Stimulated activated CD4-positive, alpha-beta T cell treated with anti-CD3 and anti-CD28 coated beads, Interleukin-1b, Interleukin-23, amount 100 ng/mL, for 48 hours (primary cell): ENCODE data around the gene EMP1.
A peak's percentile ranks its signal among the peaks of the same experiment; 100 is the strongest.

ENCODE experiments used
- DNase-seq: peaks from one replicate; pipeline ENCODE4 v3.0.0-alpha.2; 2020

The EMP1 gene

DNA sequence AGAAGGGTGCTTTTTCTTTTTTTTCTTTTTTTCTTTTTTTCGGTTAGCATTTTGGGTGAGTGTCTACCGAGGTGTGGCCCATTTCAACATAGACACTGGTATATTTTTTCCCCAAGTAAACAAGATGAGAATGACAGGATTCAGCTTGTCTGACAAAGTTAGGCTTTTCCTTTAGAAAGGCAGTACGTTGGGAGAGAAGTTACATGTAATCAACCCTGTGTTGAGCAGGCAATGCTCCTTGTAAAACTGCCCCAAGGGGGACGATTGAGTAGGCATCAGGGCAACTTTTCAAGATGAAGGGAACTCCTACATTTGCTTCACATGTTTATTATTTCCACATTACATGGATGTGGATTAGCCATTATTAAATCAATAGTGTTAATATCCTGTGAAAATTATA, 1.7 kb downstream of the EMP1 start:
- no peak for DNase-seq

DNA sequence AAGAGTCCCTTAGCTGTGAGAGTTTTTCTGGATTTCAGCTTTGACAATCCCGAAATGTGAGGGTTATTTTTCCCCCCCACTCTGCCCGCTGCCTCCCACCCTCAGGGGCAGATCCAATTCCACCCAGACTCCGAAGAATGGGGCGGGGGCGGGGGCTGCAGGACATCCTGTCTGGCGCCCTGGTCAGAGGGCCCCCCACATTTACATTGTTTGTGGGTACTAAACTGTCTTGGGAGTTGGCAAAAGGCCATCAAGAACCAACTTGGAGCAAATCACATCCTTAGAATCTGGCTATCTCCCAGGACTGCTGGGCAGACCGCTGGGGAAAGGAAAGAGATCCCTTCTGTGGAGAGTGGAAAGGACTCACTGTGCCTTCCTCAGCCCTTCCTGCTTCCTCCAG, 2.4 kb downstream of the EMP1 start:
- DNase-seq = no peak

DNA sequence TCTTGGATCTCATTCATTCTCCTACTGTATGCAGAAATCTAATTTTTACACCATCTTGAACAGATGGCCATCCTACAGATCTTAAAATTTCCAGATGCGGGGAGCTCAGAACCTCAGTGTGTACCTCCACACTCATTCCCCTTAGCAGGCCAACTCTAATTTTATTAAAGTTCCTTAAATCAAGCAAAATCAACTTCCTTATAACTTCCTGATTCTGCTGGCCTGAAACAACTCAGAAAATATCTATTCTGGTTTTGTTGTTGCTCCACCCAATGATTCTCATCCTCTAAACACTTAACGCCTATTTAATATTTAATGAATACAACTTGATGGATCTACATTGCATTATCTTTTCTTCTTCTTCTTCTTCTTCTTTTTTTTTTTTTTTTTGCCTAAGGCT, 3.1 kb downstream of the EMP1 start:
- DNase-seq = no peak

DNA sequence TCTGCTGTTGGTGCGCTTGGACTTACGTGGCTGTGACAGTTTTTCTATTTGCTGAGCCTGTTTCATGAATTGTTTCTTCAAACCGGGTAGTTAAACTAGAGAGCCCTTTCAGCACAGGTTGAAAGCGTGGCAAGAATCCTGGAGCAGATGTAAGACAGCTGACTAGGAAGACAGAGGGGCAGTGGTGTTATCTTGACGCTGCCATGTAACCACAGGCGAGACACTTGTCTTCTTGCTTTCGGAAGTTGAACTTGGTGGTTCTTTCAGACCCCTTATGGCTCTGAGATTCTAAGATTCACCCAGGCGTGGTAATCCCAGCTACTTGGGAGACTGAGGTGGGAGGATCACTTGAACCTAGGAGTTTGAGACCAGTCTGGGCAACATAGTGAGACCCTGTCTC, 4.3 kb downstream of the EMP1 start:
- DNase-seq = no peak

DNA sequence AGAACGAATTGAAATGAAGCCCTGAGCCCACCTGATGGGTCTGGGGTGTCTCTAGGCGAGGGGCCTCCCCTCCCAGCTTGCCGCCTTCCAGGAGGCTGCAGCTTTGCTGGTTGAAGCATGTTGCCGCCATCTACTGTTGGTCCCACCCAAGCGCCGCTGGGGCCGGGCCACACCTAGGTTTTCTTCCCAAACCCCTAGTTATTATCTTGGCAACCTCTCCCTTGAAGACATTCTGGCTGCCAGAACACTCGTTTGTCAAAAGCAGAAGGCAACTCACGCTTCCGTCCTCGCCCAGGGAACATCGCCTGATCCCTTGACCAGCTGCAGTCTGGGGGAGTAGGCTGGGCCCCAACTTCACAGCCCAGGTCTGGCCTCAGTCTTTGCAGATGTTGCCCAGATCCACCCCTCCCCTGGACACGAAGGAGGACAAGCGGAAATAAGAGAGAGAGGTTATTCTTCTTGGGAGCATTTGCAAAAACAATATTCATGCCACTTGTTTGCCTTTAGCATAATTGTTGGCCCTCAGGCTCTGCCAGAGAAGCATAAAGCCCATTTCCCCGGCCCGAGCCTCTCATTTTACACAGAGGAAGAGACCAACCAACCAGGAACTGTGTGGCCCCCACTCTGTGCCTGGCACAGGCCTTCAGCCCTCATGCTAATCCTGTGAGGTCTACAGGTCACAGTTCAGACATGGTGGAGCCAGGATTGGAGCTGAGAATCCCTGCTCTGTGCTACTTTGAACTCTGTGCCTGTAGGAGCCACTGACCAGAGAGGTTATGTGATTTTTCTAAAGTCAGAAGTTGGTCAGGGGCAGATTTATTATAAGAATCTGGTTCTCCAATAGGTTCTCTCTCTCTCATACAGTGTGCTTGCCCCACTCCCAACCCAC, 6.8 kb downstream of the EMP1 start:
- DNase-seq = no peak

DNA sequence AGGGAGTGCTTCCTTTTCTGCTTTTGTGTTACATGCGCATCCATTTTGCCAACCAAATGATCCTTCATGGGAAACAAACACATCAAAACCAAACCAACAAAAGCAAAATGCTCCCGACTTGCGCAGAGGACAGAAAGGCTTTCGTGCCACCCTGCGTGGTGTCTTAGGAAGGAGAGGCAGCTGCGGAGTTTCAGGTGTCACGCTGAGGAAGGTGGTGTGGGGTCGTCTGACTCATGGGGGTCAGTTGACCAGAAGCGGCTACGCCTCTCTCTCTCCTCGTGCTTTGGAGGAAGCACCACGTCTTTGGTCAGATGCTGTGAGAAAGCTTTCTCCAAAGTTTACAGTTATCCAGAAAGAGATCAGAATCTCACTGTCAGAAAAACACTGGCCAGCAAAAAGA, 7.9 kb downstream of the EMP1 start:
- no peak for DNase-seq

DNA sequence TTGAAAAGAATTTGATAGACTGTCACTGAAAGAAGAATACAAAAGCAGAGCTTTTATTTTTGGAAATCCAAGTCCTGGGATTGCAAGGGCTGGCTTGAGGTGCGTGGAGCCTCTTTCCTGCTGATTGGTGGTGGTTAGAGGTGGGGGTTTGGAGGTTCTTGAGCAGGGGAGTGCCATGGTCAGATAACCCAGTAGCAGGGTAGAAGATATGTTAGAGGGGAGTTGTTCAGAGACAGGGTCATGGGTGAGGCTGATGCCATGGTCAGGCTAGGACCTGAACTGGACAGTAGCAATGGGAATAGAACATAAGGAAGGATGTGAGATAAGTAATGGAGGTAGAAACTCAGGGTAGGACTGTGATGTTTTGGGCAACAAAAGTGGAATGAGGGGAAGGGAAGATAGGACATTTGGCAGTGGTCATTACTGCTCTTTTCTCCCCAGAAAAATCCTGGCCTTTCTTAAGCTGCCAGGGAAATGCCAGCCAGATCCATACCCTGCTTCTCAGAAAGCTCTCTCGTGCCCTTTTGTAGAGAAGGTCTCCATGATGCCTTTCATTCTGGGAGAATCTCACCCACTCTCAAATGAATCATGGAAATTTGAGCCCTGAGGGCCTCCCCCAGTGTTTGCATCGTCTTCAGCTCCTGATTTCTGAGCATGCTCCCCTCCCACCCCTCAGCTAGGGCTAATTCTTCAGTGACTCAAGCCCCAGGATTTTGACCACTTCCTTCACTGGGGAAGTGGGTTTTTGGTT, 9.5 kb downstream of the EMP1 start:
- peak; percentile 44 for DNase-seq

DNA sequence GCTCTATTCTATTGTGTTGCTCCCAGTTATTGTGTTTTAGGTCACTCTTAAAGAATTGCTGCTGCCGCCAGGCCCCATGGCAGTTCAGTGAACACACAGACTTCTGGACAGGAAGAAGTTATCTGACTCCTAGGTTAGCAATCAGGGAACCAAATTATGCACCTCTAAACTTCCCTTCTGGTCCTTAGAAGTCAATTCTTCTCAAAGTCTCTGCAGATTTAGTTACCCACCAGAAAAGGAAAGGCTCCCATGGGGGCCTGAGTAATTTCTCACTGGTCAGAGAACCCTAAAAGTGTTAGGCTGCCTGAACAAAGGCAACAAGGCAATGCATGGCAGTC, 10.0 kb downstream of the EMP1 start:
- no peak for DNase-seq

DNA sequence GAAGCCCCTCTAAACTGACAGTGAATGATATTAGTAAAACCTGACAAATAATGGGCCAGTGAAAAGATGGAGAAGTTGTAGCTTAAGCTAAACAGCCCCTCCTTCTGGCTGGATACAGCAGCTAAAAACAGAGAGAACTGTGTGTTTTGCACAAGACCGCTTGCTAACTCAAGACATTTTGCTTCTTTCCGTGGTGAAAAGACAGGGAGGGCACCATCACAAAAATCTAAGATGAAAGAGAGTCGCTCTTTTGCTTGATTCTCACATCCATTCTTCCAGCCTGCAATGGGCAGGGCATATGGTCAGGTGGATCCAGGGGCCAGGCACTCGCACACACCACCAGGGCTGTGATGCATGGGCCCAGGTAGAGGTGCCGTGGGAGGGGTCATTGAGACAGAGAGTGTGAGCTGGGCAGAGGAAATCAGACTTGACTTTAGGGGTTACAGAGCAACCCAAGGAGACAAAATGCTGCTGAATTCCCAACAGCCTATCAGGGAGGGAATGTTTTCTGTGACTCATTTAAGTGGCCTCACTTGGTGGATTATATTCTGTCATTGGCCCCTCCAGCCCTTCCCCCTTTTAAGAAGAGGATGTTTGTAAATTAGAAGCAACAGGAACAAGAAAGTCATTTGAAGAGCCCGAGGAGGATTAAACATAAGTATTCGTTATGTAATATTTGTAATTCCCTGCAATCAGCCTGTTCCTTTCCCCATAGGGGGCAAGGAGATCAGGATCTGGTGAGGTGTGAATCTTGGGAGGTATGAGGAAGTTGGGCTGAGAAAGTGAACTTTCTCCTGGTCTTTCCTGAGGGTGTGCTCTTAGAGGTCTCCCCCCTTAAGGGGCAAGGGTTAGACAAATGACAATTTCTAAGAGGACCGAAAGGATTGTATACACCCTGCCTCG, 12.3 kb downstream of the EMP1 start:
- DNase-seq = no peak

DNA sequence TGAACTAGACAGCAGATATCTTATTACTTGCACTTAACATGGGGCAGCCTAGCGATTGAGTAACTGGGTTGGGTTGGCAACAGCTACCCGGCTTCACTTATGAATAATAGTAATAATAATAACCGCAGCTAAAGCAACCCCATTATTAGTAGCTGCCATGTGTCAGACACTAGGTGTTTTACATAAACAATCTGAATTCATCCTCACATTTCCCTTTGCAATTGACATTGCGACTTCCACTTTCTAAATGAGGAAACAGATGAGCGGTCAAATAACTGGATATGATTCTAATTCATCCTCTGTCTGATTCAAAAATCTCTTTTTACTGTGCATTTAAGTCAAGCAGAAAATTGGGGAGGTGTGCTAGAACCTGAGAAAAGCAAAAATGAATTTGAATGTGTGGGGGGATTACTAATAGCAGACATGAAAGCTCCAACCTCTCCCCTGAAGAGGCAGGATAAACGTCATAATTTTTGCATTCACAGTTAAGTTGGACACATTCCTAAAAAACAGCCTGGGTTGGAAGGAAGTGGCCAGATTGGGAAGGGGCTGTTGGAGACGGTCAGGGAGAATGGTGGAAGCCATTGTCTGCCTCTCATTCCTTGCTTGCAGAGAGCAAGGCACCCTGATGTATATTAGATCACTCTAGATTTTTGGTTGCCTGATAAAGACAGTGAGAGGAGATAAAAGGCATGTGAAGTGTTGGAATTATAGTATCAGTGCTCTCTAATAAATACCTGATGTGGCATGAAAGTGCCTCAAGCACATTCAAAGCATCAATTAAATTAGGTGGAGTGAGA, 13.1 kb downstream of the EMP1 start:
- no peak for DNase-seq

DNA sequence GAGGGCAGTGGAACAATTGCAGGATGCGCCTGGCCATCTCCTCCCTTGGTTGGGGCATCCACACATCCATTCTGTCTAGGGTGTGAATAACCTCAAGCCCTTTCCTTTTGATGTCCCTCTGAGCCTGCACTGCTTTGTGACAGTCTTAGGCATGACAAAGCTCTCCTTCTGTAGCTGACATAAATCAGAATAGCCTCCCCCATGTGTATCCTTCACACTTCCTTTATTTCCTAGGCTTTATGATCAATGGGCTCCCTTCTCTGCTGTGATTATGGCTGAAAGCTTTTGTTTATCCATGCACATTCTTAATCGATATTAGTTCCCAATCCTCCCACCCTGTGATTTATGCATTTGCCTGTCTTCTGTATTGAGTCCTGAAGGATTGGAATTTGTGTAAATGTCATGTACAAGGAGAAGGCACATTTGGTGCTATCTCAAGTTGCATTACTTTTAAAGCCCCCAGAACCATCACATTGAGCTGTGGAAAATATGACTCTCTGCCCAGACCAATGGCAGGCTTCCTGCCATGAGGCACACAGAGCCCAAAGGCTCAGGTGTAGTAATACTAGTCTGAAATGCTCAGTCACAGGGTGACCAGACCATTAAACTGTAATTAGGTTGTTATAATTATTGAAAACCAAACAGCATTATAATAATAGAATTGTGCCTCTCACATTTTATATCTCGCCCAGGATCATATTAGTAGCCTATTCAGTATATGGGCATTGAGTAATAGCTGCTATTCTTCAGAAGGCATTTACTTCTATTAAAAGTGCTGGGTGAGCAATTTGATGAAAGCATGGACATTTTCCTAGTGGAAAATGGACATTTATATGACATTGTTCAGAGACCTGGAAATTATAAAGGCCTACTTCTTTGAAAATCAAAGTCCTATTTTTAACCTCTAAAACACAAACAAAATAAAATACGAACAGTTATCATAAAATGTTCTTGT, 14.0 kb downstream of the EMP1 start:
- no peak for DNase-seq

DNA sequence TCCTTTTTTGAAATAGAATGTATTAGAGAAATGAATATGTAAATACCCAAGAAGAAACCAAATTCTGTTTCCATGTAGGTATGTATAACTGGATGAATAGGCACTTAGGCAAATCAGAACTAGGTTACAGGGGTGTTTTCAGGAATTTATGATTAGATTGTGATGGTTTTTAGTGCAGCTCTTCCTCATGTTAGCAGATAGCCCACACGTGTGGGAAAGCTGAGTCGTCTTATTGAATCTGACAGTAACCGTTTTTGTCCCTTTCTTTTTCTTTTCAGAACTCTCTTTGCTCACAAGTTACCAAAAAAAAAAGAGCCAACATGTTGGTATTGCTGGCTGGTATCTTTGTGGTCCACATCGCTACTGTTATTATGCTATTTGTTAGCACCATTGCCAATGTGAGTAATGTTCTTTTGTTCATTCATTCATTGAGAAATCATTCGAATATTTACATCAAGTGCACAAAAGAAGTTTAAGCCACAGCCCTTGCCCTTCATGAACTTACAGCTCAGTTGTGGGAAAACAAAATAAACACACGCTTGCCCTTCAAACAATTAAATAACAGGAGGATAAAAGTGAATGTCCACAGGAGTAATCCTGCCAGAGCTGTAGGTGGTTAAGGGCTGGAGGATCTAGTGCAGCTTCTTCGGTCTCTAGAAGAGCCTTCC, 14.8 kb downstream of the EMP1 start:
- peak; percentile 42 for DNase-seq

DNA sequence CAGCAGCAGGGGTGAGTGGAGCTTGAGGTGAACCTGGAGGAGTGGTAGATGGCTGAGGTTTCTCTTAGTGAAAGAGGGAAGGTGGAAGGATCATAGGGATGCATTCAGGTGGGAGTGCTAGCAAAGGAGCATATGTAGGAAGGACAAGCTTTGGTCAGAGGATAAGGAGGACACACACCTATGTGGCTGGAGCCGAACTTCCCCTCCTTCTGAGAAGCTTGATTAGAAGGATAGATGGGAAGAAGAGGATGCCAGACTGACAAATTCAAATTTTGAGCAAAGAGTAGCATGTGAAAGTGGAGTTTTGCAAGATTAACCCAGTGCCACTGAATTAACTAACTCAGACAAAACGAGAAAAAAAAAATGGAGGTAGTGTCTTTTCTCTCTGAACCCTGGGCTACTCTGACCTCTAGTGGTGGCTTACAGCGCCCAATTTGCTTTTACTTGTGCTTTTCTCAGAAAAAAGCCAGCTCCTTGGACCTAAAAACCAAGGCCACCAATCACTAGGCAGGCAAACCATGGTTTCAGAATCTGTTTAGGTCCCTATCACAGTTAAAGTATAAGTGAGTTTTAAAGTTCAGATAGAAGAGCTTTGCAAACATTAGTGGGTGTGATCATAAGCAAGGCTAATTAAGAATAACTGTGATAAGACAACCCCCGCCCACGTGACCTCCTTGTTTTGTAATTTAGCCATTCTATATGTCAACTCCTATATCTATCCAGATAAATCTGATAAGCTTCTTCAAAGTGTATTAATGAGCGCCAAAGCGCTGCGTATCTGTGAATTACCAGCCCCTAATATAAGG, 15.5 kb downstream of the EMP1 start:
- DNase-seq = peak; percentile 63

DNA sequence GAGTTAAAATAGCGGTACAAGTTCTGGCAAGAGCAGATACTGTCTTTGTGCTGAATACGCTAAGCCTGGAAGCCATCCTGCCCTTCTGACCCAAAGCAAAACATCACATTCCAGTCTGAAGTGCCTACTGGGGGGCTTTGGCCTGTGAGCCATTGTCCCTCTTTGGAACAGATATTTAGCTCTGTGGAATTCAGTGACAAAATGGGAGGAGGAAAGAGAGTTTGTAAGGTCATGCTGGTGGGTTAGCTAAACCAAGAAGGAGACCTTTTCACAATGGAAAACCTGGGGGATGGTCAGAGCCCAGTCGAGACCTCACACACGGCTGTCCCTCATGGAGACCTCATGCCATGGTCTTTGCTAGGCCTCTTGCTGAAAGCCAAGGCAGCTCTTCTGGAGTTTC, 18.5 kb downstream of the EMP1 start:
- DNase-seq = no peak

DNA sequence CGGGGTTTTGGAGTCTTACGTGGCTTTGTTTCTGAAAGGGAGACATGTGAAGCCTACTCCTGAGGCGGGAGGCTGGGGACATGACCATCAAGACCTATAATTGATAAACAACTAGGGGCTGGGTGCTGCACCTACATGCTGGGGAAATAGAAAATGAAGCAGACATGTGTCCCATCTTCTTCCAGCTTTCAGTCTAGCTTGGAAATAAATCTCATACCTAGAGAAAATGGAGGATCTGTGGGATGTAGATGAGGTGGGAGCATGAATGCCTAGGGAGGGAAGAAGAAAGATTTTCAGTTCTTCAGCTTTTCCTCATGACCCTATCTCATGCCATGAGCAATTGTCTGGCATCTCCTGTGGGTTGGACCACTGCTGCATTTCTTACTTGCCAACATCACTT, 22.1 kb downstream of the EMP1 start:
- no peak for DNase-seq

DNA sequence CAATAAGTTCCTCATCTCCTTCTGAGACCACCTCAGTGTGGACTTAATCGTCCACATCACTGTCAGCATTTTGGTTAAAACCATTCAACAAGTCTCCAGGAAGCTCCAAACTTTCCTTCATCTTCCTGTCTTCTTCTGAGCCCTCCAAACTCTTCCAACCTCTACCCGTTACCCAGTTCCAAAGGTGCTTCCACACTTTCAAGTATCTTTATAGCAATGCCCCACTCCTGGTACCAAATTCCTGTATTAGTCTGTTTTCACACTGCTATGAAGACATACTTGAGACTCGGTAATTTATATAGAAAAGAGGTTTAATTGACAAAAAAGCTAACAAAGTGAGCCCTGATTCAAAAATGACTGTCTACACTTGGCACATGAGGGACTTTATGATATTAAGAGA, 22.8 kb downstream of the EMP1 start:
- no peak for DNase-seq

DNA sequence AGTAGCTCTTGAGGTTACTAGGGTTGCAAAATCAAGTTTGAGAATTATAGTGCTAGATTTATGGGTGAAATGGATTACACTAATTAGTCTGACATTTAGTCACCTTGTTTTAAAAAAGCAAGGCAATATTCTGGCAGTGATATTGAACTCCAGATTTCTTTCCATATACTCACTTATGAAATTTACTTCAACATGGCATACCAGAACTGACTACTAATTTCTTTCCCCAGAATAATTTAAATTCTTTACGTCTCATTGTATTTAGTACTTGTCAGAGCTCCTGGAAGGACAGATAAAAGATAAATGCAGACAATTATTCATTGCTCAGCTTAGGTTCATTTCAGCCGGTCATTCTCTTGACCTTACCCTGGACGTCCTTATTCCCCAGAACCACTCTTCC, 24.3 kb downstream of the EMP1 start:
- DNase-seq = no peak

DNA sequence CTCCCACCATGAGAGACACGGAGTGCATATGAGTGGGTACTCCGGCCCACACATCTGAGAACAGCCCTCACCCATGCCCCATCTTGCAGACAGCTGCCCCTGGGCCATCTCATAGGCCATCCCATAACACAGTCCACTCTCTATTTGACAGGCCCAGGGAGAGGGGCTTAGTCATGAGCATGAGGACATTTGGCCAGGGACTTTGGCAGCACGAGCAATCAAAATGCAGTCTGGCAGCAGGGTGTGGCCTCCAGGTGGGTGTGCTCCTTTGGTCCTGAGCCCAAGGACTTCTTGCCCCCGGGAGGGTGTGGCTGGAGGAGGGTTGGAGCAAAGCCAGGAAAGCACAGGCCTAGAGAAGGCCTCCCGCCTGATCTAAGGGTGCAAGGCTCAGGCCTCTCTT, 25.6 kb downstream of the EMP1 start:
- DNase-seq = no peak

DNA sequence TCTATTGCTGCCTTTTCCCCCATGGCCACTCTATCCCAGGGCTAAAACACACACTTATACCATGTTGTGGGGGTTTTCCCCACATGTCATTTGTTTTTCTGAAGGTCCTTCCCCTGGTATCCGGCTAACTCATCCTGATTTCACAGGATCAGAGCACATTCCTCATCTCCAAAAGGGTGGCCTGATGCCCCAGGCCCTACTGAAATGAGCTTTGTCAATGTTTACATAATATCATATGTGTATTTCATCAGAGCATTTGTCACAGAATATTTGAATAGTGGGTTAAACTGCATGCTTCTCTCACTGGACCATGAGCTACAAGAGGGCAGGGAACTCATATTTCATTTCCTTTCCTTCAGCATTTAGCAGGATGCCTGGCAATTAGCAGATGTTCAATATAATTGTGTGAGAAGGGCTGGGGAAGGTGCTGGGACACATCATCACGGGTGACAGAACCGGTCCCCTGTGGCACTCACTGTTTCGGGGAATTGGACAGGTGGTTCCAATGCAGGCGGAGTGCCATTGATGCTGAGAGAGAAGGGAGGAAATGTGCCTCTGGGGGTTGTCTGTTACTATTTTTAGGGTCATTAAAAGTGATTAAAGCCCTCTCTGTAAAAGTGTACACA, 26.8 kb downstream of the EMP1 start:
- DNase-seq = no peak
